Activated CD8-positive, alpha-beta T cell treated with anti-CD3 and anti-CD28 coated beads for 36 hours (primary cell): Measurements from ENCODE around the gene NTF3. TPM values are rescaled to one million over a fixed set of nuclear protein-coding genes. Genes with fewer than 3 reads are reported as not detected.

Source experiments
- ATAC-seq: fragments of 200-7000 bp; cut with Tn5 transposase; one replicate; pipeline ENCODE4 v1.10.0; 2021; ENCODE audit warnings: mild to moderate bottlenecking, moderate library complexity
- CTCF ChIA-PET: fragments of 350-600 bp; sonication (Branson Sonifier 250); formaldehyde crosslinking; loops from one replicate; lab custom pipeline; 2021; ENCODE audit warnings: antibody characterized with exemption; lab: Charles Lee
- POLR2A ChIA-PET: fragments of 350-600 bp; sonication (Branson Sonifier 250); formaldehyde crosslinking; loops from one replicate; lab custom pipeline; 2021; ENCODE audit warnings: antibody characterized with exemption; lab: Charles Lee
- DNase-seq: peaks from one replicate; pipeline ENCODE4 v3.0.0-alpha.2; 2020
- H3K27ac Mint-ChIP-seq: one replicate; pipeline ENCODE4 v1.8.0; 2021; ENCODE audit warnings: mild to moderate bottlenecking, mixed read lengths
- H3K27me3 Mint-ChIP-seq: one replicate; pipeline ENCODE4 v1.8.0; 2021; ENCODE audit warnings: mixed read lengths
- H3K36me3 Mint-ChIP-seq: one replicate; pipeline ENCODE4 v1.8.0; 2021; ENCODE audit warnings: low read depth, mixed read lengths
- H3K4me1 Mint-ChIP-seq: one replicate; pipeline ENCODE4 v1.8.0; 2021; ENCODE audit warnings: low read depth, mixed read lengths
- H3K4me3 Mint-ChIP-seq: one replicate; pipeline ENCODE4 v1.8.0; 2021; ENCODE audit warnings: mild to moderate bottlenecking, moderate library complexity, mixed read lengths
- H3K9me3 Mint-ChIP-seq: one replicate; pipeline ENCODE4 v1.8.0; 2021; ENCODE audit warnings: mixed read lengths
- CTCF ChIP-seq: fragments of 200-600 bp; IDR thresholded peaks from one replicate; pipeline ENCODE4 v1.8.0; 2022; ENCODE audit warnings: antibody characterized with exemption, mild to moderate bottlenecking
- intact Hi-C: fragments of 100-400 bp; cut with micrococcal nuclease; formaldehyde crosslinking; loops from one replicate; pipeline ENCODE4 v1.10.0; 2022
- total RNA-seq, 2 experiments: library from RNA; stranded (reverse); gene quantifications; one replicate each; pipeline ENCODE4 v1.2.3, GENCODE V29; 2021

NTF3 gene
- not detected for total RNA-seq

GRCh38 chr12:5432011-5432400, at the start of gene NTF3:
Gene NTF3 (plus strand): TSS chr12:5432108. CDS start chr12:5432325, 217 bp downstream.
- Mint-ChIP-seq H3K9me3 (no peaks in the 10 kb centered on the region), H3K36me3 (no peaks in the 10 kb centered on the region), H3K4me3 (peak within 1 kb of the TSS; percentile 21), H3K27me3 (peaks cover 46% of the 10 kb centered on the region), H3K4me1 (peaks cover 14% of the 10 kb centered on the region), H3K27ac (no peak within 1 kb of the TSS)
- intact Hi-C loops, result no loop called here
- CTCF ChIA-PET, result no interaction called here
- TF ChIP-seq CTCF, result no peak
- DNase-seq (no peak), ATAC-seq (no peak)
- POLR2A ChIA-PET, result no interaction called here

DNA sequence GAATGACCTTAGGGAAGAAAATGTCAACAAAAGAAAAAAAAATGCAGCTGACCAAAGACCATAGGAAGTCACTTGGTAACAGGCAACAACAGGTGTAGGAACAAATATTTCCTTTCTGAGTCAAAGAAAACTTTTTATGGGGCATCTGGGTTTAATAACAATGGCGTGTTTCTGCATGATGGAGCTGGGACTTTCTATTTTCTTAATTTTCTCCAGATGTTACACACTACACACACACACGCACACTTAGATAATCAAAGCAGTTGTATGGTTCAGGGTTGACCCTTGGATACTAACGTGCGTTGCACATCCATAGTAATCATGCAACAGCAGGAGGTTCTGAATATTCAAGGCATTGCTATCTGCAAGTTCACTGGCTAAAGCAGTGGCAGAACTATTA, 47.9 kb upstream of the NTF3 start:
- H3K9me3 Mint-ChIP-seq, result no peaks in the 10 kb centered on the region
- H3K27me3 Mint-ChIP-seq, result peaks cover 2% of the 10 kb centered on the region
- ChIA-PET CTCF (no interaction called here), POLR2A (no interaction called here)
- no peak overlapping the region for H3K4me3 Mint-ChIP-seq
- no peak for ATAC-seq
- no peak for TF ChIP-seq CTCF
- no peaks in the 10 kb centered on the region for H3K4me1 Mint-ChIP-seq
- intact Hi-C loops, result no loop called here
- no peaks in the 10 kb centered on the region for H3K36me3 Mint-ChIP-seq
- no peak overlapping the region for H3K27ac Mint-ChIP-seq
- DNase-seq, result no peak

- DNase-seq, result no peak
- H3K27me3 Mint-ChIP-seq, result peaks cover 10% of the 10 kb centered on the region
- ChIA-PET POLR2A (no interaction called here), CTCF (no interaction called here)
- intact Hi-C loops, result no loop called here
- ATAC-seq, result no peak
- no peak overlapping the region for H3K4me3 Mint-ChIP-seq
- H3K4me1 Mint-ChIP-seq, result no peaks in the 10 kb centered on the region
- no peak for TF ChIP-seq CTCF
- no peaks in the 10 kb centered on the region for H3K36me3 Mint-ChIP-seq
- H3K27ac Mint-ChIP-seq, result no peak overlapping the region
- no peaks in the 10 kb centered on the region for H3K9me3 Mint-ChIP-seq
These were observed 43.0 kb upstream of the NTF3 start for GRCh38 chr12:5388581-5389535.

DNA sequence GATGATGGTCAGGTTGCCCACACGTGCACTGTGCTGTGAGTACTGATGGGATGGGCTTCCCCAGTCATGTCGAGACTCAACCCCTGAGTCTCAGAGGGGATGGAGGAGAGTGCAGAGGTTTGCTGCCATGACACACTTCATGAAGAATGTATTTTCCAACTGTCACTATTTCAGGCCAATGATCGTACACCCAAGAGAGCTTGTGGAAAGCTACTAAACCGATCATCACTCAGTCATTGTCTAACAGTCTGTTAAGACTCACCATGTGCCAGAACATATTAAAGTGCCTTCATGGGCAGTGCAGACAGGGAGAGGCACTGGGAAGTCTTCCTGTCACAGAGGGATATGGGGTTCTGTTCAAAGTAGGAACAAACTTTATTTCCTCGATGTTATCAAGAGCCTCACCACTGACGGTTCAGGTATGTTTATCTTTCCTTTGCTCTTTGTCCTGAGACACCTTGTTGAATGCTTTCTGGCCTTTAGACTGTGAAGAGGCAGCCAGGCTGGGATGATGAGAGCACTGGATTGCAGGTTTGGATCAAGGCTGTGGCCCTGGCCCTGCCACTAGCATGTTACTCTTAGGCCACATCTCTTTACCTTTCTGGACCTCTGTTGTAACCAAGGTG, 41.6 kb upstream of the NTF3 start:
- POLR2A ChIA-PET, result no interaction called here

More for the DNA sequence above, 41.6 kb upstream of the NTF3 start:
- no peaks in the 10 kb centered on the region for H3K9me3 Mint-ChIP-seq
- ATAC-seq, result no peak
- intact Hi-C loops, result no loop called here
- TF ChIP-seq CTCF, result no peak
- H3K4me1 Mint-ChIP-seq, result no peaks in the 10 kb centered on the region
- no peak overlapping the region for H3K27ac Mint-ChIP-seq
- H3K27me3 Mint-ChIP-seq, result peaks cover 14% of the 10 kb centered on the region
- DNase-seq, result no peak
- H3K36me3 Mint-ChIP-seq, result no peaks in the 10 kb centered on the region
- CTCF ChIA-PET, result no interaction called here
- no peak overlapping the region for H3K4me3 Mint-ChIP-seq
